Spleen (tissue), 11 donors: ENCODE results near the gene GIPC1. TPM values are rescaled to one million over a fixed set of nuclear protein-coding genes. Genes with fewer than 3 reads are reported as not detected.
A peak's percentile ranks its signal among the peaks of the same experiment; 100 is the strongest.

ENCODE experiments used
- DNase-seq: peaks from one replicate; pipeline ENCODE4 v3.0.0-alpha.2; 2020
- H3K27ac ChIP-seq, 8 donors: fragments of 200-600 bp; sonication (generic) in 7 of 8; 1 replicate in 4 of 8; 2 replicates in 4 of 8; pipeline versions ENCODE4 v1.5.0 to v1.8.0; 2016 to 2021; ENCODE audit warnings: inconsistent platforms in 4 of 8, mild to moderate bottlenecking in 4 of 8, moderate library complexity in 1 of 8
- H3K27me3 ChIP-seq, 7 donors: fragments of 200-600 bp; sonication (generic) in 6 of 7; replicated peaks in 1 of 7; 1 replicate in 4 of 7; 2 replicates in 3 of 7; pipeline versions ENCODE4 v1.5.0 to v1.8.0; 2016 to 2021; ENCODE audit warnings: inconsistent platforms in 3 of 7, mild to moderate bottlenecking in 1 of 7
- H3K36me3 ChIP-seq, 6 donors: fragments of 200-600 bp; sonication (generic) in 5 of 6; 1 replicate in 4 of 6; 2 replicates in 2 of 6; pipeline versions ENCODE4 v1.5.0 to v1.8.0; 2016 to 2021; ENCODE audit warnings: inconsistent platforms in 2 of 6
- H3K4me1 ChIP-seq, 6 donors: fragments of 200-600 bp; sonication (generic) in 5 of 6; 1 replicate in 3 of 6; 2 replicates in 3 of 6; pipeline versions ENCODE4 v1.5.0 to v1.8.0; 2016 to 2021; ENCODE audit warnings: inconsistent platforms in 3 of 6
- H3K4me3 ChIP-seq, 8 donors: fragments of 200-600 bp; sonication (generic) in 7 of 8; 1 replicate in 4 of 8; 2 replicates in 4 of 8; pipeline versions ENCODE4 v1.5.0 to v1.8.0; 2016 to 2021; ENCODE audit warnings: inconsistent platforms in 4 of 8, mild to moderate bottlenecking in 4 of 8, moderate library complexity in 2 of 8
- H3K9me3 ChIP-seq, 8 donors: fragments of 200-600 bp; sonication (generic) in 7 of 8; 1 replicate in 4 of 8; 2 replicates in 4 of 8; pipeline versions ENCODE4 v1.5.0 to v1.8.0; 2016 to 2021; ENCODE audit warnings: inconsistent platforms in 4 of 8
- CTCF ChIP-seq, 11 experiments: fragments of 200-600 bp in 7 of 11; fragments of 450-650 bp in 4 of 11; sonication (generic) in 4 of 11; IDR thresholded peaks in 8 of 11; conservative IDR thresholded peaks in 3 of 11; 1 replicate in 7 of 11; 2 replicates in 4 of 11; pipeline versions ENCODE4 v1.4.0 to v1.8.0; 2016 to 2021; ENCODE audit warnings: antibody characterized with exemption in 11 of 11, inconsistent platforms in 4 of 11, mild to moderate bottlenecking in 1 of 11
- POLR2A ChIP-seq, 3 donors: fragments of 450-650 bp; IDR thresholded peaks; one replicate each; pipeline ENCODE4 v1.5.1; 2017; ENCODE audit warnings: antibody characterized with exemption in 3 of 3, mild to moderate bottlenecking in 1 of 3
- POLR2AphosphoS5 ChIP-seq, 3 donors: sonication (generic); formaldehyde crosslinking; IDR thresholded peaks; one replicate each; pipeline ENCODE4 v1.5.1; 2017; ENCODE audit warnings: antibody characterized with exemption in 3 of 3
- WGBS, 5 donors: extraction: QIAGEN DNeasy Blood & Tissue Kit in 3 of 5; methylation state at CpG; one replicate each; pipeline versions ENCODE4 v1.1.5 to v1.1.7; 2013 to 2018; 5-methylcytosine and 5-hydroxymethylcytosine counted together
- intact Hi-C: fragments of 100-400 bp; cut with DNase I; formaldehyde crosslinking; loops from one replicate; pipeline ENCODE4 v1.15.0; 2023; ENCODE audit warnings: low total_unique reads
- polyA plus RNA-seq, 3 donors: library from polyadenylated mRNA; stranded (reverse); fragments of 200-250 nt; gene quantifications; one replicate each; pipeline ENCODE4 v1.2.1, GENCODE V29; 2013
- total RNA-seq, 7 donors: library from RNA; depleted of rRNA in 3 of 7; stranded (reverse); fragments of >200 nt in 3 of 7; fragmentation: NEBNext Ultra II Directional in 4 of 7; extraction: Animal tissue kit (Norgen Biotek cat#: 25700) in 4 of 7; gene quantifications; one replicate each; pipeline versions ENCODE4 v1.1.0 to v1.2.1, GENCODE V29; 2016 to 2021
- donor health status: healthy with polysubstance abuse.
- donor health status: DM: no; HTN: no; CAD: no; lungs with moderate emphysema.
- donor health status: DM: no; HTN: no; CAD: no.
- donor health status: Bipolar disorder and iron deficiency.
- donor health status: healthy.
- donor health status: DM: no; HTN: no; CAD: no.
- donor health status: DM: yes; HTN: yes; CAD: no.

The GIPC1 gene
- total and polyA plus RNA-seq, 10 donors: 17.1 to 58.1 (median 30.7) TPM

- no peaks in the 10 kb centered on the region for H3K9me3 ChIP-seq
- intact Hi-C loops: no loop called here
- peaks cover 45 to 80% (median 73%) of the 10 kb centered on the region in 6 donors for H3K4me1 ChIP-seq
- H3K36me3 ChIP-seq: peaks cover 0 to 25% (median 0%) of the 10 kb centered on the region in 6 donors
- TF ChIP-seq POLR2AphosphoS5 (IDR thresholded peaks at IDR 0.05) (peak; percentile 69 to 82 (median 77)), CTCF (IDR thresholded peaks at IDR 0.05 in 8 of 11, conservative IDR thresholded peaks at IDR 0.05 in 3 of 11) (no peak), POLR2A (IDR thresholded peaks at IDR 0.05) (peak in 1 of 3 donors; percentile 42)
- 49 to 96% (median 62%) methylated on average over 12 to 23 of the region's 23 CpGs for WGBS, 5 donors
- DNase-seq: peak; percentile 86
- peak overlapping the region; percentile 85 to 95 (median 93) for H3K27ac ChIP-seq
- peak overlapping the region; percentile 74 to 95 (median 82) for H3K4me3 ChIP-seq
- H3K27me3 ChIP-seq: no peaks in the 10 kb centered on the region
These were observed 61.2 kb downstream of the GIPC1 start for GRCh38 chr19:14434543-14435319.

- TF ChIP-seq POLR2AphosphoS5 (IDR thresholded peaks at IDR 0.05) (peak in 2 of 3 donors; percentile 18 to 56), POLR2A (IDR thresholded peaks at IDR 0.05) (no peak), CTCF (IDR thresholded peaks at IDR 0.05 in 8 of 11, conservative IDR thresholded peaks at IDR 0.05 in 3 of 11) (peak in 2 of 11 experiments; percentile 12 to 16)
- WGBS, 5 donors: 2 to 6% (median 3%) methylated on average over 14 to 52 of the region's 52 CpGs
- peak; percentile 86 for DNase-seq
- no peaks in the 10 kb centered on the region for H3K27me3 ChIP-seq
- peaks cover 0 to 25% (median 0%) of the 10 kb centered on the region in 6 donors for H3K36me3 ChIP-seq
- intact Hi-C loops: no loop called here
- peak overlapping the region; percentile 74 to 95 (median 82) for H3K4me3 ChIP-seq
- peak overlapping the region; percentile 85 to 95 (median 93) for H3K27ac ChIP-seq
- H3K4me1 ChIP-seq: peaks cover 36 to 71% (median 64%) of the 10 kb centered on the region in 6 donors
- no peaks in the 10 kb centered on the region for H3K9me3 ChIP-seq
These were observed 62.1 kb downstream of the GIPC1 start for GRCh38 chr19:14433554-14434501.

- intact Hi-C loops: no loop called here
- TF ChIP-seq POLR2A (IDR thresholded peaks at IDR 0.05) (no peak), CTCF (IDR thresholded peaks at IDR 0.05 in 8 of 11, conservative IDR thresholded peaks at IDR 0.05 in 3 of 11) (peak in 1 of 11 experiments; percentile 23), POLR2AphosphoS5 (IDR thresholded peaks at IDR 0.05) (peak; percentile 31 to 58 (median 57))
- Histone ChIP-seq H3K27me3 (no peaks in the 10 kb centered on the region), H3K36me3 (peaks cover 0 to 25% (median 0%) of the 10 kb centered on the region in 6 donors), H3K4me3 (peak within 1 kb of the TSS; percentile 74 to 95 (median 82)), H3K27ac (peak within 1 kb of the TSS; percentile 85 to 95 (median 93)), H3K4me1 (peaks cover 28 to 63% (median 56%) of the 10 kb centered on the region in 6 donors), H3K9me3 (no peaks in the 10 kb centered on the region)
- 2 to 6% (median 4%) methylated on average over 23 to 85 of the region's 85 CpGs for WGBS, 5 donors
- DNase-seq: peak; percentile 89
These were observed 63.0 kb downstream of the GIPC1 start, which contains the start of gene PKN1 for GRCh38 chr19:14432791-14433553. PKN1 (plus strand) TSS chr19:14433306; CDS start chr19:14433522, 216 bp downstream.
